H7 (cell line): ENCODE results near the gene IL4. TPM values are rescaled to one million over a fixed set of nuclear protein-coding genes. Genes with fewer than 3 reads are reported as not detected.

Experiments used
- total RNA-seq: library from RNA; depleted of rRNA; stranded (reverse); fragments of >200 nt; shearing (Covaris generic); gene quantifications from 2 replicates; pipeline ENCODE4 v1.2.3, GENCODE V29; 2014; rRNA removed

Gene IL4
- total RNA-seq, 1 experiment from 2014 or later, result not detected

Other genes with a start within 250 kb of the IL4 start
- 4.5 and 6.5 TPM in 2 replicates for gene IRF1, start 183.2 kb upstream of the IL4 start, total RNA-seq
- gene IL5, start 130.5 kb upstream of the IL4 start, total RNA-seq, result not detected in 2 replicates
- gene RAD50, start 117.0 kb upstream of the IL4 start, total RNA-seq, result 11.4 and 19.5 TPM in 2 replicates
- not detected in 2 replicates for gene IL13, start 15.8 kb upstream of the IL4 start, total RNA-seq
- 2.7 and 3.2 TPM in 2 replicates for gene KIF3A, start 63.6 kb downstream of the IL4 start, total RNA-seq
- 0.07 and 0.18 TPM in 2 replicates for gene CCNI2, start 73.4 kb downstream of the IL4 start, total RNA-seq
- 10.5 and 12.4 TPM in 2 replicates for gene SEPTIN8, start 103.2 kb downstream of the IL4 start, total RNA-seq
- gene SOWAHA, start 139.3 kb downstream of the IL4 start, total RNA-seq, result 0.21 TPM in 1 of 2 replicates, not detected in the other
- 1.3 and 4.0 TPM in 2 replicates for gene SHROOM1, start 156.7 kb downstream of the IL4 start, total RNA-seq
- 0.22 and 0.24 TPM in 2 replicates for gene GDF9, start 192.5 kb downstream of the IL4 start, total RNA-seq
- gene UQCRQ, start 192.7 kb downstream of the IL4 start, total RNA-seq, result 129 and 137 TPM in 2 replicates
- 0.70 and 0.94 TPM in 2 replicates for gene LEAP2, start 199.7 kb downstream of the IL4 start, total RNA-seq